Brain microvascular endothelial cell (primary cell): Measurements from ENCODE around the gene STK10.

Experiments
- DNase-seq: peaks from one replicate; pipeline ENCODE4 v3.0.0-alpha.2; 2020
- H3K27ac ChIP-seq: fragments of 250-450 bp; sonication (Bioruptor Pico); 2 replicates; pipeline ENCODE4 v1.5.1; 2020; ENCODE audit warnings: mild to moderate bottlenecking, moderate library complexity
- H3K27me3 ChIP-seq: fragments of 250-450 bp; sonication (Bioruptor Pico); replicated peaks from 2 replicates; pipeline ENCODE4 v1.5.1; 2020; ENCODE audit warnings: mild to moderate bottlenecking
- H3K36me3 ChIP-seq: fragments of 250-450 bp; sonication (Bioruptor Pico); replicated peaks from 2 replicates; pipeline ENCODE4 v1.5.1; 2020; ENCODE audit warnings: mild to moderate bottlenecking
- H3K4me3 ChIP-seq: 2 replicates; pipeline ENCODE4 v1.5.1; 2011; ENCODE audit warnings: low read depth, mild to moderate bottlenecking, control low read depth, low read length, moderate library complexity
- in situ Hi-C: cut with HindIII; loops from 2 replicates; pipeline ENCODE4 v1.10.0; 2017; ENCODE audit warnings: low sequenced_read_pairs, low pct_ligation_motif_present
- TF ChIP-seq, protein P1 (sequence below): IDR thresholded peaks from 2 replicates; pipeline ENCODE4 v1.5.1; 2011; ENCODE audit warnings: low read depth, mild to moderate bottlenecking, moderate library complexity, low read length, control low read depth, inconsistent platforms; ENCODE audit errors: missing control alignments

The STK10 gene

DNA sequence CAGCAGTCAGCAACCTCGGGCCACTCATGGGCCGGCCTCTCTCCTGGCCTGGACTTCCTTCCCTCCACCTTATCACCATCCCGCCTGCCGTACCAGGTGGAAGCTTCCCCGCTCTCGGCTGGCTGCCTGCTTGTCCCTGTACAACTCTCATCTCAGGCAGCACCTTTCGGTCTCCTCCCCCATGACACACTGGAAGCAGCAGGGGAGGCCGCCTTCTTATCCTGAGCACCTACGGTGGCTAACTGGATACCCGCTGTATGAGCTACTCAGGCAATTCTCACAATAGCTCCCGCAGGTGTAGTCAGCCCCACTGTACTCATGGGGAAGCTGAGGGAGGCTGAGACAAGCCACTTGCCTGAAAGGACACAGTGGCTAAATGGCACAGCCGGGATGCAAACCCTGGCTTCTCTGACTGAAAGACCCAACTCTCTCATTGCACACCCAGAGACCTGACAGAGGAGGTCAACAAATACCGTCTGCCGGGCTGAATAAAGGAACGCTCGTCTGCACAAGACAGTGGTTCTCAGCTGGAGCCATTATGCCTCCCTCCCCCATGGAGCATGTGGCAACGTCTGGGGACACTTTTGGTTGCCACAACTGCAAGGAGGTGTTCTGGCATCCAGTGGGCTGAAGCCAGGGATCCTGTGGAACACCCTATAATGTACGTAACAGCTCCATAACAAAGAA, 9.6 kb downstream of the STK10 start:
- Histone ChIP-seq H3K27ac (no peak overlapping the region), H3K27me3 (no peaks in the 10 kb centered on the region), H3K36me3 (no peaks in the 10 kb centered on the region), H3K4me3 (no peak overlapping the region)
- in situ Hi-C loops = no loop called here
- TF ChIP-seq, protein P1, sequence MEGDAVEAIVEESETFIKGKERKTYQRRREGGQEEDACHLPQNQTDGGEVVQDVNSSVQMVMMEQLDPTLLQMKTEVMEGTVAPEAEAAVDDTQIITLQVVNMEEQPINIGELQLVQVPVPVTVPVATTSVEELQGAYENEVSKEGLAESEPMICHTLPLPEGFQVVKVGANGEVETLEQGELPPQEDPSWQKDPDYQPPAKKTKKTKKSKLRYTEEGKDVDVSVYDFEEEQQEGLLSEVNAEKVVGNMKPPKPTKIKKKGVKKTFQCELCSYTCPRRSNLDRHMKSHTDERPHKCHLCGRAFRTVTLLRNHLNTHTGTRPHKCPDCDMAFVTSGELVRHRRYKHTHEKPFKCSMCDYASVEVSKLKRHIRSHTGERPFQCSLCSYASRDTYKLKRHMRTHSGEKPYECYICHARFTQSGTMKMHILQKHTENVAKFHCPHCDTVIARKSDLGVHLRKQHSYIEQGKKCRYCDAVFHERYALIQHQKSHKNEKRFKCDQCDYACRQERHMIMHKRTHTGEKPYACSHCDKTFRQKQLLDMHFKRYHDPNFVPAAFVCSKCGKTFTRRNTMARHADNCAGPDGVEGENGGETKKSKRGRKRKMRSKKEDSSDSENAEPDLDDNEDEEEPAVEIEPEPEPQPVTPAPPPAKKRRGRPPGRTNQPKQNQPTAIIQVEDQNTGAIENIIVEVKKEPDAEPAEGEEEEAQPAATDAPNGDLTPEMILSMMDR = no peak
- DNase-seq = no peak

DNA sequence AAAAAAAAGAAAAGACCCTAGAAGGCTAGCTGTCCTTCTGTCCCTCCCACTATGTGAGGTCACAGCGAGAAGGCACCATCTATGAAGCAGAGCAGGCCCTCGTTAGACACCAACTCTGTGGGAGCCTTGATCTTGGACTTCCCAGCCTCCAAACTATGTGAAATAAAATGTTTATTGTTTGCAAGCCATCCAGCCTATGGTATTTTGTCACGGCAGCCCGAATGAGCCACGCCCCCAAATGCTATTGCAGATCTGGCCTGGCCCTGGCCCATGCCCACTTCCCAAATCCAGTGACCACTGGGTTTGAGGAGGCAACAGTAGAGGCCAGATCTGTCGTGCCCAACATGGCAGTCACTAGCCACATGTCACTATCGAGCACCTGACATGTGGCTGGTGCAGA, 10.8 kb downstream of the STK10 start:
- TF ChIP-seq, protein P1 = no peak
- Histone ChIP-seq H3K27ac (no peak overlapping the region), H3K27me3 (no peaks in the 10 kb centered on the region), H3K4me3 (no peak overlapping the region), H3K36me3 (peaks cover 2% of the 10 kb centered on the region)
- no peak for DNase-seq
- in situ Hi-C loops = no loop called here

DNA sequence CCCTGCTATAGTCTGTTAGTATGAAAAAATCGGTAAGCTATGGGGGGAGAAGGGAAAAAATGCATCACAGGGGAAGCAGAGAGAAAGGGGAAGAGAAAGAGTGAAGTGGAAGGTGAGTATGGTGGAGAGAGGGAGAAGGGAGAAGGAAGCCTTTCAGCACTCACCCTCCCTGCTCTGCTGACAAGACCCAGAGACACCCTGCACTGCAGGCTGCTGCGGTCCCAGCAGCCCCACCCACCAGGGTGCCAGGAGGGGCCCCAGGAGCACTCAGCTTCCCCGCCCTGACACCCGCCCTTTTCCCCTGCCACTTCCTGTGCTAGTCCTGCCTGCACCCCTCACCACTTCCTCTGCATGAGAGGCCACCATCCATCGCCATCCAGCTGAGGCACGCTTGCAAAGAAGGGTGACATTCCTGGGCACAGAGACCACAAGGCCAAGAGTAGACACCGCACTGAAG, 12.7 kb downstream of the STK10 start:
- peaks cover 2% of the 10 kb centered on the region for H3K36me3 ChIP-seq
- DNase-seq = no peak
- no peak overlapping the region for H3K27ac ChIP-seq
- H3K27me3 ChIP-seq = no peaks in the 10 kb centered on the region
- no peak overlapping the region for H3K4me3 ChIP-seq
- in situ Hi-C loops = no loop called here
- TF ChIP-seq, protein P1 = no peak

DNA sequence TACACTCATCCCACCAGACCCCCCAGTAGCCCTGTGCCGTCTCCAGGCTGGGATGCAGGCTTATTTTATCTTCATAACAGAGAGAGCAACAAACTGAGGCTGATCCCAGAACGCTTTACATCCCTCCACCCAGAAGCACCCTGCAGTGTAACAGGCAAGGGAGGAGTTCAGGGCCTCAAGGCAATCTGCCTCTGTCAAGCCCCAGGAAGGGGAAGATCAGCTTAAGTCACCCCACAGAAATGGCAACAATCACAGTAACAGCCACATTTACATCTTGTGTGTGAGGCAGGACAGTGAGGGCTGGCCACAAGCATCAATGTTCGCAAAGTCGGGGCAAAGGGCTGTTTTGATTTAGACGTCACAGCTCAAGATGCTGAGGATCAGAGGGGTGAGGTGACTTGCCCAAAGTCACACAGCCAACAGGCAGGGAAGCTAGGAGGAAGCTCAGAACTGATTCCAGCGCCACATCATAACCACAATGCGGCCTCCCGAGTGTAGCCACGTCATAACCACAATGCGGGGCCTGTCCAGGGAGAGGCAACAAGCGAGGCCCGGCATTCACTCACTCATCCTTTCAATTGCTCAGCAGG, 14.4 kb downstream of the STK10 start:
- H3K27me3 ChIP-seq = no peaks in the 10 kb centered on the region
- H3K4me3 ChIP-seq = no peak overlapping the region
- TF ChIP-seq, protein P1 = no peak
- H3K27ac ChIP-seq = peak overlapping the region; percentile 58
- peaks cover 2% of the 10 kb centered on the region for H3K36me3 ChIP-seq
- peak; percentile 93 for DNase-seq
- in situ Hi-C loops = no loop called here

DNA sequence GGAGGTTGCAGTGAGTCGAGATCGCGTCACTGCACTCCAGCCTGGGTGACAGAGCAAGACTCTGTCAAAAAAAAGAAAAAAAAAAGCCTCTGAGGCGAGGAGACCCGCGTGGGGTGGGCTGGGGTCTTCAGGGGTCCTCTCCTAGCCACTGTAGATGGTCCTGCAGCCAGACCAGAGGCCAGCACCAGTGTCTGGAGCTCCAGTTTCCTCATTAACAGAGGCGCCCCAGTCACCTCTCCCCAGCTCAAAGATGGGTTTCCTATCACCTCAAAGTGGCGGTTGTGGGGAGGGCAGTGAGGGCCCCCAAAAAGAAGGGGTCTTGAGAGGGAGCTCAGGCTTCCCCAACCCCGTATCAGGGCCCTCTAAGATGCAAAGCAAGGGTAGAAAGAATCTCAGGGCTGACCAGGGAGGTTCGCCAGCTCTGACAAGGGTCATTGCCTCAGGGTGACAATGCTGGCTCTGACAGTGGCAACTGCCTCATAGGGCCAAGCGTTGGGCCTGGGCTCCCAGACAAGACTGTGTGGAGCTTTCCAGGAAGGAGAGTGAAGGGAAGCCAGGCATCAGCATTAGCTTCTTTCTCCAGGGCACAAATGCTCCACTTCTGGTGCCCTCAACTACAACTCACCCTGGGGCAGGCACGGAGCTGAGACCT, 15.0 kb downstream of the STK10 start:
- TF ChIP-seq, protein P1 = no peak
- no peaks in the 10 kb centered on the region for H3K27me3 ChIP-seq
- DNase-seq = no peak
- in situ Hi-C loops = no loop called here
- H3K27ac ChIP-seq = peak overlapping the region; percentile 58
- H3K4me3 ChIP-seq = no peak overlapping the region
- H3K36me3 ChIP-seq = peaks cover 2% of the 10 kb centered on the region
